ENCODE data around the gene EIF4H. TPM values are rescaled to one million over a fixed set of nuclear protein-coding genes. Genes with fewer than 3 reads are reported as not detected.
A peak's percentile ranks its signal among the peaks of the same experiment; 100 is the strongest.
"Not testable (repeated sequence)": the region's sequence is repeated elsewhere in the genome, so short reads cannot be mapped to it uniquely, and the experiment has no call there.

EIF4H gene
- total RNA-seq, 4 donors from 2014 or later = 175 to 250 (median 213) TPM

- H3K9me3 ChIP-seq; H3K36me3 ChIP-seq; intact Hi-C loops (cut with DNase I; ENCODE audit: low total_unique reads); H3K4me3 ChIP-seq; in situ Hi-C loops (cut with MboI; ENCODE audit: low pct_ligation_motif_present in 1 of 4, low pct_unique_long_range_greater_than_20kb in 1 of 4, low sequenced_read_pairs in 3 of 4); H3K27me3 ChIP-seq: not testable (repeated sequence)
- peak overlapping the region; percentile 71 to 77 (median 74) for H3K27ac ChIP-seq
- TF ChIP-seq EP300 (IDR thresholded peaks at IDR 0.05; ENCODE audit: low read depth) (peak; percentile 57), POLR2AphosphoS5 (IDR thresholded peaks at IDR 0.05) (peak in 2 of 3 donors; percentile 38 to 58)
- peaks cover 0 to 40% (median 18%) of the 10 kb centered on the region in 4 donors for H3K4me1 ChIP-seq
- peak; percentile 73 for DNase-seq
- 58% methylated on average over 6 of the region's 6 CpGs; no CpG with 5 or more reads in 1 of the 2 donors for WGBS, 2 donors (ENCODE audit: low coverage in 1 of 2)
Measured at GRCh38 chr7:74167324-74167723, 6.8 kb upstream of the EIF4H start.

GRCh38 chr7:74173074-74173473 lies 1.1 kb upstream of the EIF4H start:
- intact Hi-C loops (cut with DNase I; ENCODE audit: low total_unique reads) (loop anchor here (10.0 kb wide), 1 partner anchor 108 kb away; no protein-coding TSS in a partner anchor), in situ Hi-C loops (cut with MboI; ENCODE audit: low pct_ligation_motif_present in 1 of 4, low pct_unique_long_range_greater_than_20kb in 1 of 4, low sequenced_read_pairs in 3 of 4) (no loop called here)
- no peak for TF ChIP-seq EP300 (IDR thresholded peaks at IDR 0.05; ENCODE audit: low read depth)
- TF ChIP-seq POLR2A (IDR thresholded peaks at IDR 0.05) = no peak
- no peak for TF ChIP-seq CTCF (IDR thresholded peaks at IDR 0.05)
- no peak for TF ChIP-seq POLR2AphosphoS5 (IDR thresholded peaks at IDR 0.05)
- 35 to 42% methylated on average over 14 of the region's 14 CpGs for WGBS, 2 donors (ENCODE audit: low coverage in 1 of 2)
- H3K27me3 ChIP-seq = no peaks in the 10 kb centered on the region
- peak; percentile 43 for DNase-seq
- H3K27ac ChIP-seq = peak overlapping the region; percentile 95 to 98 (median 97)
- peaks cover 25 to 48% (median 39%) of the 10 kb centered on the region in 4 donors for H3K4me1 ChIP-seq
- H3K4me3 ChIP-seq = peak overlapping the region in 2 of 4 donors; percentile 55 to 73
- H3K9me3 ChIP-seq = no peaks in the 10 kb centered on the region
- no peaks in the 10 kb centered on the region for H3K36me3 ChIP-seq

GRCh38 chr7:74173491-74173865 lies 678 bp upstream of the EIF4H start:
- in situ Hi-C loops (cut with MboI; ENCODE audit: low pct_ligation_motif_present in 1 of 4, low pct_unique_long_range_greater_than_20kb in 1 of 4, low sequenced_read_pairs in 3 of 4) = no loop called here
- Histone ChIP-seq H3K9me3 (no peaks in the 10 kb centered on the region), H3K27ac (peak overlapping the region; percentile 95 to 98 (median 97)), H3K27me3 (no peaks in the 10 kb centered on the region), H3K4me3 (peak overlapping the region; percentile 55 to 93 (median 80)), H3K36me3 (no peaks in the 10 kb centered on the region), H3K4me1 (peaks cover 25 to 52% (median 44%) of the 10 kb centered on the region in 4 donors)
- no peak for DNase-seq
- no peak for TF ChIP-seq EP300 (IDR thresholded peaks at IDR 0.05; ENCODE audit: low read depth)
- TF ChIP-seq POLR2AphosphoS5 (IDR thresholded peaks at IDR 0.05) = no peak
- TF ChIP-seq CTCF (IDR thresholded peaks at IDR 0.05) = no peak
- no peak for TF ChIP-seq POLR2A (IDR thresholded peaks at IDR 0.05)
- intact Hi-C loops (cut with DNase I; ENCODE audit: low total_unique reads) = loop anchor here (10.0 kb wide), 1 partner anchor 109 kb away; no protein-coding TSS in a partner anchor
- 0 to 5% methylated on average over 1 to 11 of the region's 11 CpGs for WGBS, 2 donors (ENCODE audit: low coverage in 1 of 2)

- DNase-seq = peak; percentile 48
- intact Hi-C loops (cut with DNase I; ENCODE audit: low total_unique reads) (loop anchor here (10.0 kb wide), 1 partner anchor 110 kb away; no protein-coding TSS in a partner anchor), in situ Hi-C loops (cut with MboI; ENCODE audit: low pct_ligation_motif_present in 1 of 4, low pct_unique_long_range_greater_than_20kb in 1 of 4, low sequenced_read_pairs in 3 of 4) (loop anchor here in 2 of 4 donors (25.0 kb wide), 2 partner anchors 87 to 112 kb away; partner anchors contain the start of gene LIMK1 (in 1 of the 2))
- no peaks in the 10 kb centered on the region for H3K36me3 ChIP-seq
- TF ChIP-seq POLR2AphosphoS5 (IDR thresholded peaks at IDR 0.05) (peak in 1 of 3 donors; percentile 36), CTCF (IDR thresholded peaks at IDR 0.05) (peak in 2 of 5 experiments; percentile 4 to 8), EP300 (IDR thresholded peaks at IDR 0.05; ENCODE audit: low read depth) (no peak)
- H3K27ac ChIP-seq = peak overlapping the region; percentile 95 to 98 (median 97)
- H3K9me3 ChIP-seq = no peaks in the 10 kb centered on the region
- peaks cover 30 to 62% (median 51%) of the 10 kb centered on the region in 4 donors for H3K4me1 ChIP-seq
- WGBS, 2 donors (ENCODE audit: low coverage in 1 of 2) = 1% methylated on average over 32 of the region's 43 CpGs; no CpG with 5 or more reads in 1 of the 2 donors
- no peaks in the 10 kb centered on the region for H3K27me3 ChIP-seq
- H3K4me3 ChIP-seq = peak overlapping the region; percentile 73 to 98 (median 90)
Measured at GRCh38 chr7:74174606-74175082, 488 bp downstream of the EIF4H start.

All from transverse colon (tissue), 4 donors.